ENCODE measurements around the gene U2AF1L4. TPM values are rescaled to one million over a fixed set of nuclear protein-coding genes. Genes with fewer than 3 reads are reported as not detected.

Gene U2AF1L4
- total RNA-seq = 10 to 100 TPM; 40.0 to 42.6 TPM

GRCh38 chr19:35745328-35746086 lies at the start of gene U2AF1L4, which contains the start of gene PSENEN:
U2AF1L4 (minus strand) TSS chr19:35745418; CDS start chr19:35745391, 27 bp downstream.
PSENEN (plus strand) TSS chr19:35745651; CDS start chr19:35745931, 280 bp downstream.

GRCh38 chr19:35775298-35776101 lies 30.3 kb upstream of the U2AF1L4 start, which contains the start of gene ARHGAP33:
ARHGAP33 (plus strand) TSS chr19:35775564; CDS start chr19:35775659, 95 bp downstream.

GRCh38 chr19:35757749-35758608 lies 12.8 kb upstream of the U2AF1L4 start, which contains the start of gene PROSER3:
PROSER3 (plus strand) TSS chr19:35758176; CDS start chr19:35758216, 40 bp downstream.

GRCh38 chr19:35756377-35757230 lies 11.4 kb upstream of the U2AF1L4 start, which contains the start of gene HSPB6:
HSPB6 (minus strand) TSS chr19:35757029; CDS start chr19:35757008, 21 bp downstream.

GRCh38 chr19:35748106-35749020 lies 3.1 kb upstream of the U2AF1L4 start, which contains the start of gene LIN37:
LIN37 (plus strand) TSS chr19:35748576; CDS start chr19:35748725, 149 bp downstream.

GRCh38 chr19:35742121-35742724 lies 3.0 kb downstream of the U2AF1L4 start, which contains the start of gene IGFLR1:
IGFLR1 (minus strand) TSS chr19:35742452; CDS start chr19:35741180, 1,272 bp downstream.

GRCh38 chr19:35717665-35718344 lies 27.4 kb downstream of the U2AF1L4 start, which contains the start of gene KMT2B:
KMT2B (plus strand) TSS chr19:35718003; CDS start chr19:35718019, 16 bp downstream.

GRCh38 chr19:35704218-35704617 lies 41.0 kb downstream of the U2AF1L4 start, which contains the start of gene ZBTB32:
ZBTB32 (plus strand) TSS chr19:35704558; CDS start chr19:35714627, 10,069 bp downstream.

Other genes starting within 250 kb of the U2AF1L4 start
- not detected for gene DMKN, start 231.8 kb downstream of the U2AF1L4 start, total RNA-seq
- not detected for gene SBSN, start 217.1 kb downstream of the U2AF1L4 start, total RNA-seq
- gene GAPDHS, start 212.0 kb downstream of the U2AF1L4 start, total RNA-seq = not detected
- 10 to 100 TPM; 46.0 to 46.8 TPM for gene TMEM147, start 199.8 kb downstream of the U2AF1L4 start, total RNA-seq
- not detected for gene ATP4A, start 181.8 kb downstream of the U2AF1L4 start, total RNA-seq
- not detected for gene PMIS2, start 159.2 kb downstream of the U2AF1L4 start, total RNA-seq
- 10 to 100 TPM; 41.8 to 48.0 TPM for gene HAUS5, start 132.7 kb downstream of the U2AF1L4 start, total RNA-seq
- gene RBM42, start 116.4 kb downstream of the U2AF1L4 start, total RNA-seq = 10 to 100 TPM; 86.6 to 89.2 TPM
- gene ETV2, start 103.7 kb downstream of the U2AF1L4 start, total RNA-seq = 1 to 10 TPM; 1.0 to 1.2 TPM
- gene COX6B1, start 97.1 kb downstream of the U2AF1L4 start, total RNA-seq = 100 to 1,000 TPM; 440 to 457 TPM
- gene UPK1A, start 78.9 kb downstream of the U2AF1L4 start, total RNA-seq = 1 to 10 TPM; 1.4 to 1.6 TPM
- 10 to 100 TPM; 15.2 to 16.2 TPM for gene ZBTB32, start 40.9 kb downstream of the U2AF1L4 start, total RNA-seq
- 10 to 100 TPM; 57.3 to 59.9 TPM for gene KMT2B, start 27.4 kb downstream of the U2AF1L4 start, total RNA-seq
- gene IGFLR1, start 3.0 kb downstream of the U2AF1L4 start, total RNA-seq = 10 to 100 TPM; 60.3 to 60.9 TPM
- gene PSENEN, start 233 bp upstream of the U2AF1L4 start, total RNA-seq = 10 to 100 TPM; 43.7 to 44.7 TPM
- 10 to 100 TPM; 10.6 to 13.0 TPM for gene LIN37, start 3.2 kb upstream of the U2AF1L4 start, total RNA-seq
- gene HSPB6, start 11.6 kb upstream of the U2AF1L4 start, total RNA-seq = not detected
- gene PROSER3, start 12.8 kb upstream of the U2AF1L4 start, total RNA-seq = 10 to 100 TPM; 50.4 to 51.2 TPM
- 10 to 100 TPM; 57.0 to 75.7 TPM for gene ARHGAP33, start 30.1 kb upstream of the U2AF1L4 start, total RNA-seq
- not detected for gene PRODH2, start 67.4 kb upstream of the U2AF1L4 start, total RNA-seq
- gene NPHS1, start 107.1 kb upstream of the U2AF1L4 start, total RNA-seq = not detected
- under 1 TPM; 0.30 to 0.63 TPM for gene KIRREL2, start 111.5 kb upstream of the U2AF1L4 start, total RNA-seq
- gene APLP1, start 123.2 kb upstream of the U2AF1L4 start, total RNA-seq = 1 to 10 TPM in 1 of 2 experiments, under 1 TPM in 1; 0.30 to 1.2 TPM
- gene NFKBID, start 155.1 kb upstream of the U2AF1L4 start, total RNA-seq = 10 to 100 TPM; 35.6 to 42.9 TPM
- gene HCST, start 157.1 kb upstream of the U2AF1L4 start, total RNA-seq = 100 to 1,000 TPM; 195 to 204 TPM
- under 1 TPM in 1 of 2 experiments, not detected in 1; 0.43 TPM for gene TYROBP, start 162.9 kb upstream of the U2AF1L4 start, total RNA-seq
- 10 to 100 TPM; 12.4 to 13.0 TPM for gene LRFN3, start 191.0 kb upstream of the U2AF1L4 start, total RNA-seq
- gene SDHAF1, start 249.8 kb upstream of the U2AF1L4 start, total RNA-seq = 10 to 100 TPM; 17.4 to 19.6 TPM